Stimulated activated CD4-positive, alpha-beta T cell treated with anti-CD3 and anti-CD28 coated beads, Interleukin-12 subunit alpha, Interleukin-12 subunit beta, amount 100 ng/mL, for 4 hours (primary cell): ENCODE data around the gene CFB.

Experiments used
- DNase-seq: peaks from one replicate; pipeline ENCODE4 v3.0.0-alpha.2; 2020

CFB gene

DNA sequence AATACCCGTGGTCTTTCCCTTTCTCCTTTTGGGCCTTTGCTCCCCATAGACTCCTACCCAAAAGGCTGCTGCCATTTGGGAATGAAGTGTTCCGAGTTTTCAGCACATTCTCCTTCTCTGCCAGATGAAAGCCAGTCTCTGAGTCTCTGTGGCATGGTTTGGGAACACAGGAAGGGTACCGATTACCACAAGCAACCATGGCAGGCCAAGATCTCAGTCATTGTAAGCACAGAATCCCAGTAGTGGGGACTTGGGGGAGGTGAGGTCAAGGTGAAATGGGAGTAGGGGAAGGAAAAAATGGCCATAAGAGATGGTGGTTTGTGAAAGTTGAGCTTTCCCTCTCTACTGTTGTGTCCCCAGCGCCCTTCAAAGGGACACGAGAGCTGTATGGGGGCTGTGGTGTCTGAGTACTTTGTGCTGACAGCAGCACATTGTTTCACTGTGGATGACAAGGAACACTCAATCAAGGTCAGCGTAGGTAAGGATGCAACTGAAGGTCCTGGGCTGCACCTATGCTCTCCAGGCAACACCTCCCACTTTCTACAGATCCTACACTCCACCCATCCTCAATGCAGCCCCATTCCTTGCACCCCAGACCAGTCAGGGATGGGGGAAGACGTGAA, 4.1 kb downstream of the CFB start:
- DNase-seq = no peak

DNA sequence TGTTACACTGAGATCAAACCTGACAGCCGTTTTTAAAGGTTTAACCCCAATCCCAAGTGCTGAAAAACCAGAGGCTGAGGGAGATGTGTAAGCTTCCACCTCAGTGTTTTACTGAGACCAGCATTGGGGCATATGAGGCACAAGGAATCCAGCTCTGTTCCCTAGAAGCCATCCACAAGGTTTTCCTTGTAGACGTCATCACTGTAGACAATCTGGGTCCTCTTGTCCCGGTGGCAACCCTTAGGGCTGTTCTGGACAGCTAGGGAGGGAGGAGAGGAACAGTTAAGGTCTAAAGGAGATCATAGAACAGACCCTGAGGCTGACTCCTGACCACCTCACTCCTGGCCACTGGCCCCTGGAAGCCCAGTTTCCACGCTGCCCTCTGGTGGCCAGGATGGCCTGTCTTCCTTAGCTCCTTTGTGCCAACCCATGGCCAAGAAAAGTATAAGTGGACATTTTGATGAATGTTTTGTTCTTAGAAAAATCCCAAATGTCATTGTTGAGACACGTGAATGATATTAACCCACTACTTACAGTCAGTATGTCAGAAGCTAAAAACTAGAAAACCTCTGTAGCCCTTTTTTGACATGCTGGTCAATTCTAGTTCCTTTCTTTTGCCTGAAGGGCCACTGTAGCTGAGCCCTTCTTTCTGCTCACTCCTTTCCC, 6.4 kb downstream of the CFB start:
- DNase-seq = peak; percentile 28

DNA sequence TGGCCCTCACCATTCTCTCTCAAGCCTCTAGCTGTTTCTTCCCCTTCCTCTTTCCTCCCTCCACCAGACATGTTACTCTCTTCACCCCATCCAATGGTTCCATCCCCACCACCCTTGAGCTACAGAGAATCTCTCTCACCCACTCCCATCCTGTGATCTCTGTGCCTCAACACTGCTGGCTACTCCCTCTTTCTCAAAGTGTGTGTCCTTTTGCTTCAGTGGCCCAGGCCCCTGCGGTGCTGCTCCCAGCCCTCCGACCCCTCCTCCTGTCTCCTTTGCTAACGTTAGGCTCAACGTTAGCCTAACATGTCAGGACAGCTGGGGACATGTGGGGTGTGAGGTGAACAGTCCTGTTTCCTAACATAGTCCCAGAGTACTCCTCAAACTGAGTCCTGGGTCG, 7.0 kb downstream of the CFB start:
- no peak for DNase-seq

DNA sequence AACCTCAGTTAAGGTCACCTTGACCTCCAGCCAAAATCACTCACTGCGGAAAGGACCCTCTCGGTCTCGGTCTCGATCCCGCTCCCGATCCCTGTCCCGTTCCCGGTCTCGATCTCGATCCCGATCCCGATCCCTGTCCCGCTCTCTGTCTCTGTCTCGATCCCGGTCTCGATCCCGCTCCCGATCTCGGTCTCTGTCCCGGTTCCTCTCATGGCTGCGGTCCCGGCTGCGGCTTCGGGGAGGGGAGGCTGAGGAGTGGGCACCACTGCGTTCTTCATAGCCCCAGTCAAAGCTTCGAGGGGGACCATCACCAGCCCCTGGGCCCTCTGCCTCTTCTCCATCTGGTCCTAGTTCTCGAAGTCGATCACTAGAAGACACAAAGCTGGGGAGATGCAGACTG, 8.6 kb downstream of the CFB start:
- no peak for DNase-seq

DNA sequence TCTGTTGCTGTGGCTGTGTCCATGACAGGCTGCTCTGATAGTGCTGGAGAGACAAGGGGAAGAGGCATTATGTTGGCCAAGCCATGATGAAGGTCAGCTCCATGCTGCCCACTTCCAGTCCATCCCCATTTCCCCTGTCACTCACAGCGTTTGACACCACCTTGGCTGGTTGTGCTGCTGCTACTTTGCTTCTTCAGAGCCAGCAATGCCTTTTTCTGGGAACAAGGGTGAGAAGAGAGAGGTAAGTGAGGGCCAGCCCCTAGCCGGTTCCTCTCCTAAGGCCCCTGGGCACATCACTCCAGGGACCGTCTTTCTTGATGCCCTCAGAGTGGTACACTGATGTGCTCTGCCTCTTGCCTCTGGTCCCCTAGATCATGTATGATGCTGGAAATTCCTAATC, 10.9 kb downstream of the CFB start:
- no peak for DNase-seq

DNA sequence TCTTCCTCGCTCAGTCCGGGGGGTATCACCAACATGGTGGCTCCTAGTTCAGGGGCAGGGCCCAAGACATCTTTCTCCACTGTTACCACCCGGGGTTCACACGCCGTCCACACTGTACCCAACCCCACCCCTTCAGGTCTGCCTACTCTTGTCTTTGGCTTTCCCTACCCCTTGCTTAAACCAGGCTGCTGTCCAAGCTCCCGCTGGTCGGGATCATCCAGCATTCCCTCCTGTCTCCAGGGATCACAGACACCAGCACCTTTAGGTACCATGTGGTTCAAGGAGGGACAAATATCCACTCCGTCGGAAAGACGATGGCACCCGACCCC, 12.5 kb downstream of the CFB start:
- no peak for DNase-seq

GRCh38 chr6:31958741-31959739, 13.1 kb downstream of the CFB start, which contains the start of the genes NELFE and SKIC2:
Gene NELFE (minus strand): TSS chr6:31958971. CDS start chr6:31958446, 525 bp downstream.
Gene SKIC2 (plus strand): TSS chr6:31959175. CDS start chr6:31959193, 18 bp downstream.
- peak; percentile 98 for DNase-seq

- DNase-seq = no peak
Measured at GRCh38 chr6:31961616-31962015, 15.7 kb downstream of the CFB start.

DNA sequence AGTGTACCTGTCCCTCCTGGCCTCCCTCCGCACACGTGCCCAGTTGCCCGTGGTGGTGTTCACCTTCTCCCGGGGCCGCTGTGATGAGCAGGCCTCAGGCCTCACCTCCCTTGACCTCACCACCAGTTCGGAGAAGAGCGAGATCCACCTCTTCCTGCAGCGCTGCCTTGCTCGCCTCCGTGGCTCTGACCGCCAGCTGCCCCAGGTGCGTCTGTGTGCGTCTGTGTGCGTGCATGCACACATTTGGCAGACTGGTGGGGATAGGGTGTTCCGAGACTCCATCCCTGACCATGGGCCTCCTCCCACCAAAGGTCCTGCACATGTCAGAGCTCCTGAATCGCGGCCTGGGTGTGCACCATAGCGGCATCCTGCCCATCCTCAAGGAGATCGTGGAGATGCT, 18.0 kb downstream of the CFB start:
- no peak for DNase-seq

GRCh38 chr6:31965700-31966099, 19.8 kb downstream of the CFB start:
- no peak for DNase-seq

DNA sequence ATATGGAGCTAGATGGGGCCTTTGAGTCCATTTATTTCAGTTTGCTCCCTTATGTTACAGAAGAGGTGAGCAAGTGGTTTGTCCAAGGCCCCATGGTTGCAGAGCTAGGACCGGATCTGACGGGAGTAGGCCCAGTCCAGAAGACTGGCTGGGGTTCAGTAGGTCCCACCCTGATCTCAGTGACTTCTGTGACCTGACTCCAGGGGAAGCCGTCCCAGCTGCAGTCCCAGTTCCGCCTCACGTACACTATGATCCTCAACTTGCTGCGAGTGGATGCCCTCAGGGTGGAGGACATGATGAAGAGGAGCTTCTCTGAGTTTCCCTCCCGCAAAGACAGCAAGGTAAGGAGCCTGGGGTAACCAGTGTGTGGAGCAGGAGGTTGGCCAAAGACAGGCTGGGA, 20.6 kb downstream of the CFB start:
- no peak for DNase-seq

- DNase-seq = no peak
Measured at GRCh38 chr6:31966997-31967925, 21.4 kb downstream of the CFB start.

DNA sequence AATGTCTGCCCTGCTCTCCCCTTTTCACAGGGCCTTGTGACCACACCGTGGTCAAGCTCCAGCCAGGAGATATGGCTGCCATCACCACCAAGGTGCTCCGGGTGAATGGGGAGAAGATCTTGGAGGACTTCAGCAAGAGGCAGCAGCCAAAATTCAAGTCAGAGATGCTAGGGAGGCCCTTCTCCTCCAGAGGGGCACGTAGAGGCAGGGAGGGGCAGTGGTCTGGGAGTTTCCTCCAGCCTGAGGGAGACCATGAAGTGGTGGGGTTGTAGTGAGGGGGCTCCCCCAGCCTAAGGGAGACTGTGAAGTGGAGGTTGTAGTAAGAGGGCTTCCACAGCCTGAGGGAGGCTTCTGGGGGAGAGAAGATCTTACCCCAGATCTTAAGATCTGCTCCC, 22.0 kb downstream of the CFB start:
- no peak for DNase-seq

DNA sequence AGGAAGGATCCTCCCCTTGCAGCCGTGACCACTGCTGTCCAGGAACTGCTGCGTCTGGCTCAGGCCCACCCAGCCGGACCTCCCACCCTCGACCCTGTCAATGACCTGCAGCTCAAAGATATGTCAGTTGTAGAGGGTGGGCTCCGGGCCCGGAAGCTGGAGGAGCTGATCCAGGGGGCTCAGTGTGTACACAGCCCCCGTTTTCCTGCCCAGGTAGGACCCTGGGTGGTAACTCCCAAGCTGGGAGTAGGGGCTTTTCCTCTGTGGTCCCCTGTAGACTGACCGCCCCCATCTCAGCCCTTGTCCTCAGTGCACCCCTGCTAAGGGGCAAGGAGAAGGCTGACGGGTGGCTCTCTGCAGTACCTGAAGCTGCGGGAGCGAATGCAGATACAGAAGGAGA, 22.4 kb downstream of the CFB start:
- DNase-seq = no peak

- no peak for DNase-seq
Measured at GRCh38 chr6:31968791-31969711, 23.2 kb downstream of the CFB start.

GRCh38 chr6:31969712-31970603, 24.1 kb downstream of the CFB start:
- DNase-seq = no peak

DNA sequence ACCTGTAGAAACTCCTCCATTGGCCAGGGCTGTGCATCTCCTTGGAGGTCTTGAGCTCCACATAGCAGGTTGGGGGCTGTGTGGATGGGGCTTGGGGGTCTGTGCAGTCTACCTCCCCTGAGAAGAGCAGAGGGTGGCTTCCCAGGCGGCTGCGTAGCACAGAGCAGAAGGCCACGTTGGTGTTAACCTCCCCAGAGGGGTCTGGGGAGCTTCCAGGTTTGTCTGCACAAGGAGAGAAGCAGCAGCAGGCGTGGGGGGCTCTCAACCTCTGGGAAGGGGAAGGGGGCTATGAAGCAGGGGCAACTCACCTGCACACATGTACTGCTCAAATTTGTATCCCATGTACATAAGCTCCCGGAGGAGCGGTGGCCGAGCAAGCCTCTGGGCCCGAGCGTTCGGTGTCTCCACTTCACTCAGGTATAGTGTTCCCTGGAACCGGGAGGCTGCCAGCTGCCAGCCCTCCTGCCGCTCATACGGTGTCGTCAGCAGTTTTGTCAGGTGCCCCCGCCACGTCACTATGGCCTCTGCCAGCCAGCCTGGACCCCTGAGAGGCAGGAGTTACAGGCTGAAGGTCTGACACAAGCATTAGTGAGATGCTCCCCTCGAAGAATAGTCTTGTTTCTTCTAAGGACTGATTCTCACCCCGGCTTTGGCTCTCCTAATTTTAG, 24.8 kb downstream of the CFB start:
- DNase-seq = no peak

DNA sequence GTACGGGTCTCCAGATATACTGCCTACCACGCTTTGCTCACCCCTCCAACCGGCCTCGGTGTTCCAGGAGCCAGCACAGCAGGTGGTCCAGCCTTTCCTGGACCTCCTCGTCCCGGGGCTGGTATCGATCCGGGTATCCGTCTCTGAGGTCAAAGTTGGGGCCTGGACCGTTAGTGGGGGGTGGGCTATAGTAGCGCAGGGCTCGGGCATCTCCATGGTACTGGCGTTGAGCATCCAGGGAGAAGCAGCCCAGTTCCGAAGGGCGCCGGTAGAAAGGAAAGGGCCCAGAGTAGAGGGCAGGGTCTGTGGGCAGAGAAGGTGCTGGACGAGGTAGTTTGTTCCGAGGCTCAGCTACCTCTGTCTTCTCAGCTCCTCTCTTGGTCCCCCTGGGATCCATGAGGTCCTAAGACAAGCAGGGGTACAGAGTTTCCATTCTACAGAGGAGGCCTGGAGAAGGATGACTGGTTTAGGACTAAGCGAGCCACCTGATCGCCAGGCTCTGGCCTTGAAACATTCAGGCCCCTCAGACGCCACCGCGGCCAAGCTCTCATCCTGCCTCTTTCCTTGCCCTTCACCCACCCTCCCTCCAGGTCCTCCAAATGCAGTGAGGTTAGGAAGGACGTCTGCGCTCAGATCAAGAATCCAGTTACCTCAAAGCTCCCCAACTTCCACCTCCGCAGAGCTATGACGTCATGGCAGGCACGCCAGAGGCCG, 25.5 kb downstream of the CFB start:
- no peak for DNase-seq
